Measurements from ENCODE around the gene ZNF865. TPM values are rescaled to one million over a fixed set of nuclear protein-coding genes. Genes with fewer than 3 reads are reported as not detected.

Gene ZNF865
- polyA plus RNA-seq, 4 donors, result 4.0 to 10.3 (median 5.5) TPM

- no peaks in the 10 kb centered on the region for H3K27me3 ChIP-seq (ENCODE audit: control insufficient read depth in 3 of 3, insufficient read depth in 3 of 3, low read length in 3 of 3)
- peak overlapping the region; percentile 72 to 93 (median 81) for H3K4me3 ChIP-seq (ENCODE audit: low read depth in 1 of 3, low read length in 3 of 3)
- peaks cover 0 to 37% (median 0%) of the 10 kb centered on the region in 3 donors for H3K36me3 ChIP-seq (ENCODE audit: control insufficient read depth in 3 of 3, insufficient read depth in 2 of 3, low read depth in 1 of 3, low read length in 3 of 3)
- no peaks in the 10 kb centered on the region for H3K9me3 ChIP-seq (ENCODE audit: control insufficient read depth in 2 of 2, insufficient read depth in 1 of 2, low read depth in 1 of 2, low read length in 1 of 2)
- no peak for FAIRE-seq
- peaks cover 0 to 15% (median 0%) of the 10 kb centered on the region in 3 donors for H3K4me1 ChIP-seq (ENCODE audit: control insufficient read depth in 3 of 3, insufficient read depth in 2 of 3, low read depth in 1 of 3, low read length in 2 of 3)
- DNase-seq, result peak; percentile 94 to 98
- peak overlapping the region; percentile 27 to 99 (median 86) for H3K27ac ChIP-seq (ENCODE audit: low read depth in 1 of 3, low read length in 2 of 3)
- WGBS, 3 donors, result 0 to 1% (median 0%) methylated on average over 21 to 43 of the region's 43 CpGs
These were observed 225 bp upstream of the ZNF865 start for GRCh38 chr19:55605207-55605636.

- Histone ChIP-seq H3K4me1 (ENCODE audit: control insufficient read depth in 3 of 3, insufficient read depth in 2 of 3, low read depth in 1 of 3, low read length in 2 of 3) (peaks cover 0 to 10% (median 0%) of the 10 kb centered on the region in 3 donors), H3K36me3 (ENCODE audit: control insufficient read depth in 3 of 3, insufficient read depth in 2 of 3, low read depth in 1 of 3, low read length in 3 of 3) (peaks cover 0 to 49% (median 0%) of the 10 kb centered on the region in 3 donors), H3K27ac (ENCODE audit: low read depth in 1 of 3, low read length in 2 of 3) (peak overlapping the region in 1 of 3 donors; percentile 86), H3K9me3 (ENCODE audit: control insufficient read depth in 2 of 2, insufficient read depth in 1 of 2, low read depth in 1 of 2, low read length in 1 of 2) (no peaks in the 10 kb centered on the region), H3K4me3 (ENCODE audit: low read depth in 1 of 3, low read length in 3 of 3) (peak overlapping the region in 2 of 3 donors; percentile 72 to 93), H3K27me3 (ENCODE audit: control insufficient read depth in 3 of 3, insufficient read depth in 3 of 3, low read length in 3 of 3) (no peaks in the 10 kb centered on the region)
- WGBS, 3 donors, result 18 to 23% (median 21%) methylated on average over 12 of the region's 12 CpGs
- DNase-seq, result no peak
- FAIRE-seq, result no peak
These were observed 982 bp downstream of the ZNF865 start for GRCh38 chr19:55606471-55606787.

- Histone ChIP-seq H3K9me3 (ENCODE audit: control insufficient read depth in 2 of 2, insufficient read depth in 1 of 2, low read depth in 1 of 2, low read length in 1 of 2) (no peaks in the 10 kb centered on the region), H3K27me3 (ENCODE audit: control insufficient read depth in 3 of 3, insufficient read depth in 3 of 3, low read length in 3 of 3) (no peaks in the 10 kb centered on the region), H3K4me1 (ENCODE audit: control insufficient read depth in 3 of 3, insufficient read depth in 2 of 3, low read depth in 1 of 3, low read length in 2 of 3) (peaks cover 0 to 10% (median 0%) of the 10 kb centered on the region in 3 donors), H3K27ac (ENCODE audit: low read depth in 1 of 3, low read length in 2 of 3) (no peak overlapping the region), H3K36me3 (ENCODE audit: control insufficient read depth in 3 of 3, insufficient read depth in 2 of 3, low read depth in 1 of 3, low read length in 3 of 3) (peaks cover 0 to 52% (median 0%) of the 10 kb centered on the region in 3 donors), H3K4me3 (ENCODE audit: low read depth in 1 of 3, low read length in 3 of 3) (peak overlapping the region in 1 of 3 donors; percentile 93)
- FAIRE-seq (no peak), DNase-seq (no peak)
- 72 to 77% (median 74%) methylated on average over 9 of the region's 9 CpGs for WGBS, 3 donors
These were observed 1.4 kb downstream of the ZNF865 start for GRCh38 chr19:55606817-55607216.

- no peak overlapping the region for H3K27ac ChIP-seq (ENCODE audit: low read depth in 1 of 3, low read length in 2 of 3)
- WGBS, 3 donors, result 92 to 96% (median 95%) methylated on average over 5 of the region's 5 CpGs
- no peaks in the 10 kb centered on the region for H3K9me3 ChIP-seq (ENCODE audit: control insufficient read depth in 2 of 2, insufficient read depth in 1 of 2, low read depth in 1 of 2, low read length in 1 of 2)
- peaks cover 0 to 44% (median 2%) of the 10 kb centered on the region in 3 donors for H3K36me3 ChIP-seq (ENCODE audit: control insufficient read depth in 3 of 3, insufficient read depth in 2 of 3, low read depth in 1 of 3, low read length in 3 of 3)
- no peak for DNase-seq
- H3K4me1 ChIP-seq (ENCODE audit: control insufficient read depth in 3 of 3, insufficient read depth in 2 of 3, low read depth in 1 of 3, low read length in 2 of 3), result peaks cover 0 to 10% (median 0%) of the 10 kb centered on the region in 3 donors
- FAIRE-seq, result no peak
- no peak overlapping the region for H3K4me3 ChIP-seq (ENCODE audit: low read depth in 1 of 3, low read length in 3 of 3)
- no peaks in the 10 kb centered on the region for H3K27me3 ChIP-seq (ENCODE audit: control insufficient read depth in 3 of 3, insufficient read depth in 3 of 3, low read length in 3 of 3)
These were observed 3.9 kb downstream of the ZNF865 start for GRCh38 chr19:55609326-55609725.

- Histone ChIP-seq H3K4me1 (ENCODE audit: control insufficient read depth in 3 of 3, insufficient read depth in 2 of 3, low read depth in 1 of 3, low read length in 2 of 3) (peaks cover 0 to 6% (median 0%) of the 10 kb centered on the region in 3 donors), H3K27ac (ENCODE audit: low read depth in 1 of 3, low read length in 2 of 3) (no peak overlapping the region), H3K36me3 (ENCODE audit: control insufficient read depth in 3 of 3, insufficient read depth in 2 of 3, low read depth in 1 of 3, low read length in 3 of 3) (peaks cover 2 to 56% (median 9%) of the 10 kb centered on the region in 3 donors), H3K4me3 (ENCODE audit: low read depth in 1 of 3, low read length in 3 of 3) (no peak overlapping the region), H3K9me3 (ENCODE audit: control insufficient read depth in 2 of 2, insufficient read depth in 1 of 2, low read depth in 1 of 2, low read length in 1 of 2) (no peaks in the 10 kb centered on the region), H3K27me3 (ENCODE audit: control insufficient read depth in 3 of 3, insufficient read depth in 3 of 3, low read length in 3 of 3) (no peaks in the 10 kb centered on the region)
- 77 to 82% (median 81%) methylated on average over 15 of the region's 15 CpGs for WGBS, 3 donors
- DNase-seq, result no peak
- no peak for FAIRE-seq
These were observed 6.0 kb downstream of the ZNF865 start for GRCh38 chr19:55611300-55611982.

- WGBS, 3 donors, result 83 to 93% (median 84%) methylated on average over 3 of the region's 3 CpGs
- no peaks in the 10 kb centered on the region for H3K9me3 ChIP-seq (ENCODE audit: control insufficient read depth in 2 of 2, insufficient read depth in 1 of 2, low read depth in 1 of 2, low read length in 1 of 2)
- peaks cover 3 to 58% (median 11%) of the 10 kb centered on the region in 3 donors for H3K36me3 ChIP-seq (ENCODE audit: control insufficient read depth in 3 of 3, insufficient read depth in 2 of 3, low read depth in 1 of 3, low read length in 3 of 3)
- no peak overlapping the region for H3K4me3 ChIP-seq (ENCODE audit: low read depth in 1 of 3, low read length in 3 of 3)
- no peaks in the 10 kb centered on the region for H3K4me1 ChIP-seq (ENCODE audit: control insufficient read depth in 3 of 3, insufficient read depth in 2 of 3, low read depth in 1 of 3, low read length in 2 of 3)
- H3K27me3 ChIP-seq (ENCODE audit: control insufficient read depth in 3 of 3, insufficient read depth in 3 of 3, low read length in 3 of 3), result no peaks in the 10 kb centered on the region
- no peak overlapping the region for H3K27ac ChIP-seq (ENCODE audit: low read depth in 1 of 3, low read length in 2 of 3)
- no peak for FAIRE-seq
- no peak for DNase-seq
These were observed 6.7 kb downstream of the ZNF865 start for GRCh38 chr19:55611983-55612645.

- no peaks in the 10 kb centered on the region for H3K9me3 ChIP-seq (ENCODE audit: control insufficient read depth in 2 of 2, insufficient read depth in 1 of 2, low read depth in 1 of 2, low read length in 1 of 2)
- DNase-seq (no peak), FAIRE-seq (no peak)
- H3K27ac ChIP-seq (ENCODE audit: low read depth in 1 of 3, low read length in 2 of 3), result no peak overlapping the region
- H3K36me3 ChIP-seq (ENCODE audit: control insufficient read depth in 3 of 3, insufficient read depth in 2 of 3, low read depth in 1 of 3, low read length in 3 of 3), result peaks cover 3 to 59% (median 11%) of the 10 kb centered on the region in 3 donors
- no peak overlapping the region for H3K4me3 ChIP-seq (ENCODE audit: low read depth in 1 of 3, low read length in 3 of 3)
- WGBS, 3 donors, result 94 to 97% (median 95%) methylated on average over 22 to 27 of the region's 27 CpGs
- H3K27me3 ChIP-seq (ENCODE audit: control insufficient read depth in 3 of 3, insufficient read depth in 3 of 3, low read length in 3 of 3), result no peaks in the 10 kb centered on the region
- no peaks in the 10 kb centered on the region for H3K4me1 ChIP-seq (ENCODE audit: control insufficient read depth in 3 of 3, insufficient read depth in 2 of 3, low read depth in 1 of 3, low read length in 2 of 3)
These were observed 7.9 kb downstream of the ZNF865 start for GRCh38 chr19:55613396-55613795.

- FAIRE-seq, result no peak
- Histone ChIP-seq H3K9me3 (ENCODE audit: control insufficient read depth in 2 of 2, insufficient read depth in 1 of 2, low read depth in 1 of 2, low read length in 1 of 2) (no peaks in the 10 kb centered on the region), H3K4me3 (ENCODE audit: low read depth in 1 of 3, low read length in 3 of 3) (no peak overlapping the region), H3K27ac (ENCODE audit: low read depth in 1 of 3, low read length in 2 of 3) (no peak overlapping the region), H3K4me1 (ENCODE audit: control insufficient read depth in 3 of 3, insufficient read depth in 2 of 3, low read depth in 1 of 3, low read length in 2 of 3) (no peaks in the 10 kb centered on the region), H3K27me3 (ENCODE audit: control insufficient read depth in 3 of 3, insufficient read depth in 3 of 3, low read length in 3 of 3) (no peaks in the 10 kb centered on the region), H3K36me3 (ENCODE audit: control insufficient read depth in 3 of 3, insufficient read depth in 2 of 3, low read depth in 1 of 3, low read length in 3 of 3) (peaks cover 3 to 56% (median 11%) of the 10 kb centered on the region in 3 donors)
- 95 to 96% (median 96%) methylated on average over 50 to 75 of the region's 75 CpGs for WGBS, 3 donors
- DNase-seq, result no peak
These were observed 8.7 kb downstream of the ZNF865 start for GRCh38 chr19:55613930-55614710.

All from small intestine (tissue), 7 donors.